ENCODE data around the gene PRKCE.

The PRKCE gene

GRCh38 chr2:45786030-45786835 is 134.8 kb downstream of the PRKCE start:
- no peak for DNase-seq (ENCODE audit: low spot score)
- no peak for TF ChIP-seq CTCF (IDR thresholded peaks at IDR 0.05; ENCODE audit: borderline replicate concordance, control extremely low read depth, extremely low read depth, insufficient read depth, missing control alignments)
- in situ Hi-C loops (cut with MboI; ENCODE audit: low sequenced_read_pairs, unreplicated experiment): no loop called here

- DNase-seq (ENCODE audit: low spot score): no peak
- in situ Hi-C loops (cut with MboI; ENCODE audit: low sequenced_read_pairs, unreplicated experiment): no loop called here
- TF ChIP-seq CTCF (IDR thresholded peaks at IDR 0.05; ENCODE audit: borderline replicate concordance, control extremely low read depth, extremely low read depth, insufficient read depth, missing control alignments): no peak
Observed at GRCh38 chr2:45786836-45787357, 135.4 kb downstream of the PRKCE start.

GRCh38 chr2:45788401-45788800 is 136.9 kb downstream of the PRKCE start:
- TF ChIP-seq CTCF (IDR thresholded peaks at IDR 0.05; ENCODE audit: borderline replicate concordance, control extremely low read depth, extremely low read depth, insufficient read depth, missing control alignments): no peak
- no peak for DNase-seq (ENCODE audit: low spot score)
- in situ Hi-C loops (cut with MboI; ENCODE audit: low sequenced_read_pairs, unreplicated experiment): no loop called here

GRCh38 chr2:45789317-45789716 is 137.8 kb downstream of the PRKCE start:
- in situ Hi-C loops (cut with MboI; ENCODE audit: low sequenced_read_pairs, unreplicated experiment): no loop called here
- no peak for TF ChIP-seq CTCF (IDR thresholded peaks at IDR 0.05; ENCODE audit: borderline replicate concordance, control extremely low read depth, extremely low read depth, insufficient read depth, missing control alignments)
- DNase-seq (ENCODE audit: low spot score): no peak

GRCh38 chr2:45789961-45790723 is 138.7 kb downstream of the PRKCE start:
- no peak for DNase-seq (ENCODE audit: low spot score)
- in situ Hi-C loops (cut with MboI; ENCODE audit: low sequenced_read_pairs, unreplicated experiment): no loop called here
- no peak for TF ChIP-seq CTCF (IDR thresholded peaks at IDR 0.05; ENCODE audit: borderline replicate concordance, control extremely low read depth, extremely low read depth, insufficient read depth, missing control alignments)

GRCh38 chr2:45793305-45793962 is 142.0 kb downstream of the PRKCE start:
- DNase-seq (ENCODE audit: low spot score): no peak
- no peak for TF ChIP-seq CTCF (IDR thresholded peaks at IDR 0.05; ENCODE audit: borderline replicate concordance, control extremely low read depth, extremely low read depth, insufficient read depth, missing control alignments)
- in situ Hi-C loops (cut with MboI; ENCODE audit: low sequenced_read_pairs, unreplicated experiment): no loop called here
